HG03095 (cell line): ENCODE results near the gene SWT1.
"Not testable (repeated sequence)": the region's sequence is repeated elsewhere in the genome, so short reads cannot be mapped to it uniquely, and the experiment has no call there.

Source experiments
- ATAC-seq: cut with Tn5 transposase; IDR thresholded peaks from one replicate; pipeline ENCODE4 v1.9.1; 2021; ENCODE audit warnings: moderate library complexity; ENCODE audit not compliant: unreplicated experiment

The SWT1 gene

DNA sequence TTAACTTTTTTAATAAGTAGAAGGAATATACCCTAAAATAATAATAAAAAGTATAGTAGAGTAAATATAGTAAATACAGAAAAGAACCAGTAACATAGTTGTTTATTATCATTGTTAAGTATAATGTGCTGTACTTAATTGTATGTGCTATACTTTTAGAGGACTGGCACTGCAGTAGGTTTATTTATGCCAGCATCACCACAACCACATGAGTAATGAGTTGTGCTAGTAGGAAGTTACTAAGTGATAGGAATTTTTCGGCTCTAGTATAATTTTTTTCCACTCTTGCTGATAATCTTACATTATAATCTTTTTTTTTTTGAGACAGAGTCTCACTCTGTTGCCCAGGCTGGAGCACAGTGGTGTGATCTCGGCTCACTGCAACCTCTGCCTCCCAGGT is 88.5 kb downstream of the SWT1 start:
- ATAC-seq = no peak

- no peak for ATAC-seq
These were observed 92.6 kb downstream of the SWT1 start for GRCh38 chr1:185249563-185249962.

DNA sequence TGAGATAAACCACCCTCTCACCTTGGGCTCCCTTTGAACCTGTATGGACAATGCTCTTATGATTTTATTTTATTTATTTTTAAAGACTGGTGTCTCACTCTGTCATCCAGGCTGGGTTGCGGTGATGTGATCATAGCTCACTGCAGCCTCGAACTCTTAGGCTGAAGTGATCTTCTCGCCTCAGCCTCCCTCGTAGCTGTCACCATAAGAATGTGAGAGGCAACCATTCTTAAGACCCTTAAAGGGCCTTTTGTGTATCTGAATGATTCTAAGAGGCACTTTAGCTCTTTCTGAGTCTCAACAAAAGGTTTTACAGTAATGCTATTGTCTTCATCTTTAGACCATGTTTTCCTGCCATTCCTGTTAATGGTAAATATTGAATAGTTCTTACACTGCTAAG is 93.1 kb downstream of the SWT1 start:
- ATAC-seq = no peak

- ATAC-seq = not testable (repeated sequence)
These were observed 95.0 kb downstream of the SWT1 start for GRCh38 chr1:185251928-185252327.

GRCh38 chr1:185252404-185252803 is 95.4 kb downstream of the SWT1 start:
- not testable (repeated sequence) for ATAC-seq

DNA sequence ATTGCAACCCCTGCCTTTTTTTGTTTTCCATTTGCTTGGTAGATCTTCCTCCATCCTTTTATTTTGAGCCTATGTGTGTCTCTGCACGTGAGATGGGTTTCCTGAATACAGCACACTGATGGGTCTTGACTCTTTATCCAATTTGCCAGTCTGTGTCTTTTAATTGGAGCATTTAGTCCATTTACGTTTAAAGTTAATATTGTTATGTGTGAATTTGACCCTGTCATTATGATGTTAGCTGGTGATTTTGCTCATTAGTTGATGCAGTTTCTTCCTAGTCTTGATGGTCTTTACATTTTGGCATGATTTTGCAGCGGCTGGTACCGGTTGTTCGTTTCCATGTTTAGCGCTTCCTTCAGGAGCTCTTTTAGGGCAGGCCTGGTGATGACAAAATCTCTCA is 98.6 kb downstream of the SWT1 start:
- ATAC-seq = not testable (repeated sequence)

- not testable (repeated sequence) for ATAC-seq
These were observed 100.4 kb downstream of the SWT1 start for GRCh38 chr1:185257116-185257949.

DNA sequence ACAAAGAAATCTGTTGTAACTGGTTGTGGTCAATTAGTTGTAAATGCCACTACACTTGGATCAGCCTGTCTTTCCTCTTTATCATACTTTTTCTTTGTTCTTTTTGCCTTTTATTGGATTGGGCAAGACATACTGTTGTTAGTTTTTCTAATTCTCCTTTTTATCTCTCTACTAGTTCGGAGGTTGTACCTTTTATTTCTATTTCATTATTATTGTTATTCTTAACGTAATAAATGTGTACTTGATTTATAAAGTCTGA is 100.9 kb downstream of the SWT1 start:
- no peak for ATAC-seq

DNA sequence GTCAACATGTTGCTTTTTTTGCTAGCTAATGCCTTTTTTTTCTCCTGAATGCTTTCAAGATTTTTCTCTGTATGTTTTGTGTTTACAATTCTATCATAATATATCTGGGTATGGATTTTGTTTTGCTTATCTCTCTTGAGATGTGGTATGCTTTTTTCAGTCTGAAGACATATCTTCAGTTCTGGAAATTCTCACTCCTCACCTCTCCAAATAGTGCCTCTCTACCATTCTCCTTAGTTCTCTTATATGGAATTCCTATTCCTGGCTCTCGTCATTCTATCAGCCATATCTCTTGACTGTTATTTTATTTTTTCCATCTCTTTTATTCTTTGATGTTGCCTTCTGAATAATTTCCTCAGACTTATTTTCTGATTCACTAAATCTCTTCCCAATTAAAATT is 101.7 kb downstream of the SWT1 start:
- ATAC-seq = no peak

DNA sequence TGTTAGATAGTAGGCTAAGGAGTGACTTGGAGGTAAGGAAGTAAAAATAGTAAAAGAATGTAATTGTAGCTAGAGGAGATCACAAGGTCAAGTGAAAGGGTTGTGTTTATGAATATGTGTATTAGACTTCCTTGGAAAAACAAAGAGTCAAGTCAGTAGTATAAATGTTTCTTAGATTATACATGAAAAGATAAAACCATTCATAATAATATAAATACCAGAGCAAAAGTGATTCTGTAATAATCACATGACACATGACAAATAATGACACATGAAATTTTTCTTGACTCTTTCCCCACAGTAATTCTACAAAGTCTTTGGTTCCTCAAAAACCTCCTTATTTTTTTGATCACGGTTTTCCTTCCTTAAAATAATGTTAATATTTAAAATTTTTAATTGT is 103.6 kb downstream of the SWT1 start:
- no peak for ATAC-seq

- ATAC-seq = no peak
These were observed 105.2 kb downstream of the SWT1 start for GRCh38 chr1:185262151-185262550.

DNA sequence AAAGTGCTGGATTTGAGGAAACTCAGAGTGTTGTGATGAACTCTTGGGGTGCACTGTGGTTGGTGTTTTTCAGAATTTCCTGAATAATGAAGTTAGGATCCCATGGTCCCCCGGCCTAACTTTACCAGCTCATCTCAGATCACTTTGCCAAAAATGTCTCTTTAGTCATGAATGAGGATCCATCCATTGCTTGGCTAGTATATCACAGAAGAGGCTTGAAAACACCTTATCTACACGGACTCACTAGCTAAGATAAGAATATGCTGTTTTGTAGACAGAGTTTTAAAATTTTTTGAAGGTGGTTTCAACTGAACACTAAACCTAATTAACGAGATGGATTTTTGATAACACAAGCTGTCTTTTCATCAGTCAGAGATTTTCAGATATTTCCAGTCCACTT is 106.3 kb downstream of the SWT1 start:
- no peak for ATAC-seq

DNA sequence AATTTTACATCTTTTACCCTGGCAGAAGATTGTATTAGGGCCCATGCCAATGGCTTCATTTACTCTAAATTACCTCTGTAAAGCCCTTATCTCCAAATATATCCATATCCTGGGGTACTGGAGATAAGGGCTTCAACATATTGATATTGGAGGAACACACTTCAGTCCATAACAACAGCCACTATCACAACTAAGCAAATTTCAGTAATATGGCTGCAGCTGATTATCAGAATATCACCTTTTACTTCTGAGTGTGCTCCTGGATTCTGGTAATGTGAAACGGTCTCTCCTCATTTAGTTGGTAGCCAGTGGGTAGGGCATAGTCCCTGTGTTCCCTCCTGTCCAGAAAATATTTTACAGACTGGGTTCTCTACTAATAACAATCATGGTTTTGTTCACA is 106.8 kb downstream of the SWT1 start:
- ATAC-seq = no peak

GRCh38 chr1:185265314-185265713 is 108.3 kb downstream of the SWT1 start:
- no peak for ATAC-seq

DNA sequence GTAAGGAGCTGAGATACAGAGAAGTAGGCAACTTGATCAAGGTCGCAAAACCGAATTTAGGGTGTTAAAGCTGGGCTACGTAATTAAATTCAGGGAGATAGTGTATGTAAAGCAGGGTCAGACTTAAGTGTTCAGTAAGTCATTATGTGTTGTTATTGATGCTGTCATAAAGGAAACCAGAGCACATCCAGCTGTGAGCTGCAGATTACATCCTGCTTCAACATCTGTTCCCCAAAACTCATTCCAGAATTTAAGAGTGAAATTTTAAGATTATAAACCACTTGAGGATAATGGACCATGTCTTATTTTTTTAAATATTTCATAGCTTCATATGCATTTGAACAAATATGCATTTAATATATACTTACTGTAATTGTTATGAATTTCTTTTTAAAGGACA is 110.3 kb downstream of the SWT1 start:
- ATAC-seq = no peak

- ATAC-seq = no peak
These were observed 110.7 kb downstream of the SWT1 start for GRCh38 chr1:185267701-185268100.

- ATAC-seq = no peak
These were observed 111.4 kb downstream of the SWT1 start for GRCh38 chr1:185268352-185268751.

DNA sequence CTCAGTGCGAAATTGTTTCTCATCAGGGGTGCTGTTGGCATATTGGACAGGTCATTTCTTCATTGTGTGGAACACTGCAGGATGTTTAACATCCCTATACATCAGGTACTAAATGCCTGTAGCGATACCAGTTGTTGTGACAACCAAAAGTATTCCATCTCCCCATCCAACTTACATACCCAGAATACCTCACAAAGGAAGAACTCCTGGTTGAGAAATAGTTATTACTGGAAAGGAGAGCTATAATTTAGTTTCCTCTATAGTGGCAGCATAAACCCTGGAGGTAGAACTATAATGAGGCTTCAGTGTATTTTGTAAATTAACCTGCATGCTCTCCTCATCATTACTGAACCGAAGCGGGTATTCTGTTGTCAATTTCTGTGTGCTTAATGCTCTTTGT is 115.0 kb downstream of the SWT1 start:
- ATAC-seq = no peak

DNA sequence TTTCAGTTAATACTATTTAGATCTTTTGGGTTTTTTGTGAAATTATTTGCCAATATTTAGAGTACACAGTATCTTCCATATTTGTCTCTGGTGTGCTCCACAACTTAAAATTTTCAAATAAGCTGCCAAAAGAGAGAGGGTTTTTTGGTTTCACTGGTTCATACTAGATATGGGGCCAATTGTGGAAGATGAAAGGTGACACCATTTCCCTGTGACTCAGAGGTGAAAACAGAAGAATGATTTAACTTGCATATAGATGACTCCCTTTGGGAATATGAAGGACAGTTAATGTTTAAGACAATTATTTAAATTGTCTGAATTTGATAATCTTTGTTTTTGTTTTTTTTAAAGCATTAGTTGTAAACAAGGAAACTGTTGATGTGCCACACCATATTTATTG is 122.6 kb downstream of the SWT1 start:
- no peak for ATAC-seq

DNA sequence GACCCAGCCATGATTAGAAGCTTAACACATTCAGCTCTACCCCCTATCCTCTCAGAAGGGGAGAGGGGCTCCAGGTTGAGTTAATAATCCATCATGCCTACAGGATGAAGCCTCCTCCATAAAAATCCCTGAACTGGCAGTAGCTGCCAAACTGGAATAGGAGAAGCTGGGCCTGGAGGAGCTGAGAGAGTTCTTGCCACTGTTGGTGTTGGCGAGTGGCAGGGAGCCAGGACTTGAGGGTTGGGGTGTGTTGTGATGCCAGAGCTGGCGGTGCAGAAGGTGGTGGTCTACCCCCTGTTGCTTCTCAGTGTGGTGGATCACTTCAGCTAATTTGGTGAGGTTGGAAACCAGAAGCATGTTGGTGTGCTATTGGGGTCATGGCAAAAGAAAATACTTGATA is 123.6 kb downstream of the SWT1 start:
- no peak for ATAC-seq

DNA sequence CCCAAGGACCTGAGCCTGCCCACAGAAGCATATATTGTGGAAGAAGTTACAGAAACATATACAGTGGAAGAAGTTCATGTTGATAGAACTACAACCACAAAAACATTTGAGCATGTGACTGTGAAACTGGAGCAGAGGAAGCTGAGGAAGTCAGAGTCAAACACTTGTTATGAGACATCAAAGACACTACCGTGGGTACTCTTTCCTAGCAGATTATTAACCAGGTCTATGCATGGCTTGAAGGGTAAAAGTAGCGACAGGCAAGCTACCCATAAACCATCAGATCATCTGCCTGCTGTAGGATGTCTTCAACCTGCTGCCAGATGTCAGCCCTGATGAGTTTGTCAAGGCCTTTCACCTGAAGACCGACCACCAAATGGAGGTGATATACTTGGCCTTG is 124.3 kb downstream of the SWT1 start:
- ATAC-seq = peak; percentile 87

- no peak for ATAC-seq
These were observed 127.1 kb downstream of the SWT1 start for GRCh38 chr1:185284116-185284515.

DNA sequence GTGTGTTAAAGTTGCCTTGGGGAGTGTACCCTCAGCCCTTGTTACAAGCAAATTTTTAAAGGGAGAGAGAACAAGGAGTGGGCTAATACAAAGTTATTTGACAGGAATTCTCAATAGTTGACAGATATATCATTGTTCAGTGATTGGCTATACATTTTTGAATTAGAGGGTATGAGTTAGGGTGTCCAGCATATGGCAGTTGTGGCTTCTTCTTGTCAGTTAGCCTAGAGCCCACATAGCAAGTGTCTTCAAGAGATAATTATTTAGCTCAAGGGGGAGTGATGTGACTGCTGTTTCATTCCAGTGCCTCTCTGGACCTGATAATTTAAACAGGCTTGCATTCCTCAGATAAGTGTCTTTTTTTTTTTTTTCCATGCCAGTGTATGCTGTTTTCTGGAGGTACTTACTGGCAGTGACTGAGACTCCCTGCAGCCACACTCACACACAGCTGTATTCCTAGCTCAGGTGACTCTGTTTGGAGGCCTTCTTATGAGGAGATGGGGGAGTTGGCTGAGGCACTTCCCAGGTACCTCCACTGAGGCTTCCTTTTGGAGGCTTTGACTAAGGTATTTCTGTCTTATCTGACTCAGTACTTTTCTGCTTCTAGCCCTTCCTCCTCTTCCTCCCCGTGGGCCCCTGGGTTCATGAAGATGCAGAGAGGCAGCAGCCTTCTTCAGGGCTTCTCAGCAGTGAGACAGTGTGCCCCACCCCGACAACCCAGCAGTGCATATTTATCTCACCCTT is 127.7 kb downstream of the SWT1 start:
- no peak for ATAC-seq
